Loucy (cell line): ENCODE measurements around the gene MEOX1.
A peak's percentile ranks its signal among the peaks of the same experiment; 100 is the strongest.

ENCODE experiments used
- H2AFZ ChIP-seq: fragments of 200-600 bp; sonication (generic); 2 replicates; pipeline ENCODE4 v1.6.0; 2016; ENCODE audit warnings: antibody characterized with exemption, mild to moderate bottlenecking, low read length, moderate library complexity
- H3F3A ChIP-seq: fragments of 200-600 bp; 2 replicates; pipeline ENCODE4 v1.6.0; 2016; ENCODE audit warnings: antibody characterized with exemption, low read depth, mild to moderate bottlenecking
- H3K27me3 ChIP-seq: fragments of 200-600 bp; sonication (generic); 2 replicates; pipeline ENCODE4 v1.6.1; 2014; ENCODE audit warnings: low read length, mild to moderate bottlenecking; ENCODE audit not compliant: insufficient read depth, poor library complexity, severe bottlenecking
- H3K36me3 ChIP-seq: fragments of 200-600 bp; sonication (generic); 2 replicates; pipeline ENCODE4 v1.6.1; 2016; ENCODE audit warnings: low read length; ENCODE audit not compliant: insufficient read depth
- H3K4me1 ChIP-seq: fragments of 200-600 bp; sonication (generic); 2 replicates; pipeline ENCODE4 v1.5.1; 2014; ENCODE audit warnings: low read length, mild to moderate bottlenecking; ENCODE audit not compliant: insufficient read depth, poor library complexity, severe bottlenecking
- H3K4me2 ChIP-seq: fragments of 200-600 bp; sonication (generic); 2 replicates; pipeline ENCODE4 v1.6.0; 2014; ENCODE audit warnings: antibody characterized with exemption, low read length, low read depth, mild to moderate bottlenecking; ENCODE audit not compliant: poor library complexity, severe bottlenecking
- H3K4me3 ChIP-seq: fragments of 200-600 bp; sonication (generic); 2 replicates; pipeline ENCODE4 v1.5.1; 2014; ENCODE audit warnings: low read length, mild to moderate bottlenecking, mixed read lengths; ENCODE audit not compliant: poor library complexity, severe bottlenecking
- H3K79me2 ChIP-seq: fragments of 200-600 bp; sonication (generic); 2 replicates; pipeline ENCODE4 v1.6.1; 2014; ENCODE audit warnings: low read length; ENCODE audit not compliant: insufficient read depth
- H3K9ac ChIP-seq: fragments of 200-600 bp; sonication (generic); 2 replicates; pipeline ENCODE4 v1.6.0; 2014; ENCODE audit warnings: mild to moderate bottlenecking, low read depth, low read length, moderate library complexity; ENCODE audit not compliant: poor library complexity, severe bottlenecking
- H3K9me2 ChIP-seq: fragments of 200-600 bp; sonication (generic); replicated peaks from 2 replicates; pipeline ENCODE4 v1.6.1; 2016; ENCODE audit warnings: low read depth, low read length, mixed read lengths
- H3K9me3 ChIP-seq: fragments of 200-600 bp; sonication (generic); 2 replicates; pipeline ENCODE4 v1.6.1; 2014; ENCODE audit warnings: mild to moderate bottlenecking, antibody characterized with exemption, low read length, low read depth; ENCODE audit not compliant: insufficient read depth
- H4K20me1 ChIP-seq: fragments of 200-600 bp; sonication (generic); 2 replicates; pipeline ENCODE4 v1.6.0; 2014; ENCODE audit warnings: antibody characterized with exemption, low read length, mild to moderate bottlenecking; ENCODE audit not compliant: insufficient read depth, poor library complexity, severe bottlenecking
- CTCF ChIP-seq: fragments of 200-600 bp; sonication (generic); conservative IDR thresholded peaks from 2 replicates; pipeline ENCODE4 v1.5.1; 2014; ENCODE audit warnings: mild to moderate bottlenecking, antibody characterized with exemption, low read length
- EZH2phosphoT487 ChIP-seq: fragments of 200-600 bp; IDR thresholded peaks from 2 replicates; pipeline ENCODE4 v1.6.1; 2018; ENCODE audit warnings: antibody characterized with exemption, mild to moderate bottlenecking, moderate library complexity, borderline replicate concordance

The MEOX1 gene

GRCh38 chr17:43702637-43703036, 40.9 kb upstream of the MEOX1 start:
- H4K20me1 ChIP-seq = no peaks in the 10 kb centered on the region
- no peaks in the 10 kb centered on the region for H3K36me3 ChIP-seq
- peaks cover 10% of the 10 kb centered on the region for H3K4me1 ChIP-seq
- H3K79me2 ChIP-seq = no peaks in the 10 kb centered on the region
- TF ChIP-seq CTCF (no peak), EZH2phosphoT487 (no peak)
- H3K9me2 ChIP-seq = no peaks in the 10 kb centered on the region
- no peaks in the 10 kb centered on the region for H3F3A ChIP-seq
- no peaks in the 10 kb centered on the region for H3K9me3 ChIP-seq
- no peak overlapping the region for H3K4me2 ChIP-seq
- no peak overlapping the region for H2AFZ ChIP-seq
- H3K27me3 ChIP-seq = peaks cover 40% of the 10 kb centered on the region
- no peak overlapping the region for H3K4me3 ChIP-seq
- H3K9ac ChIP-seq = no peak overlapping the region

GRCh38 chr17:43701318-43701743, 39.6 kb upstream of the MEOX1 start:
- peaks cover 40% of the 10 kb centered on the region for H3K27me3 ChIP-seq
- H3K79me2 ChIP-seq = no peaks in the 10 kb centered on the region
- no peaks in the 10 kb centered on the region for H3K36me3 ChIP-seq
- H3K4me3 ChIP-seq = no peak overlapping the region
- no peak overlapping the region for H3K9ac ChIP-seq
- H3K4me2 ChIP-seq = peak overlapping the region; percentile 48
- TF ChIP-seq EZH2phosphoT487 = no peak
- no peak for TF ChIP-seq CTCF
- H3K9me3 ChIP-seq = no peaks in the 10 kb centered on the region
- no peaks in the 10 kb centered on the region for H4K20me1 ChIP-seq
- no peaks in the 10 kb centered on the region for H3F3A ChIP-seq
- peaks cover 10% of the 10 kb centered on the region for H3K4me1 ChIP-seq
- H2AFZ ChIP-seq = no peak overlapping the region
- no peaks in the 10 kb centered on the region for H3K9me2 ChIP-seq

- Histone ChIP-seq H3F3A (no peaks in the 10 kb centered on the region), H3K27me3 (peaks cover 40% of the 10 kb centered on the region), H3K9ac (no peak overlapping the region), H3K9me2 (no peaks in the 10 kb centered on the region), H4K20me1 (no peaks in the 10 kb centered on the region), H3K4me1 (peaks cover 10% of the 10 kb centered on the region), H3K4me2 (no peak overlapping the region), H3K79me2 (no peaks in the 10 kb centered on the region), H3K36me3 (no peaks in the 10 kb centered on the region), H3K9me3 (no peaks in the 10 kb centered on the region), H3K4me3 (no peak overlapping the region), H2AFZ (no peak overlapping the region)
- TF ChIP-seq CTCF = no peak
- no peak for TF ChIP-seq EZH2phosphoT487
Observed at GRCh38 chr17:43699438-43699756, 37.7 kb upstream of the MEOX1 start.
